GM23338 (cell line): ENCODE measurements around the gene AKT1S1. TPM values are rescaled to one million over a fixed set of nuclear protein-coding genes. Genes with fewer than 3 reads are reported as not detected.

Experiments
- ATAC-seq: fragments of 200-7000 bp; cut with Tn5 transposase; 3 replicates; pipeline ENCODE4 v1.9.1; 2020
- DNase-seq: peaks from one replicate; pipeline ENCODE4 v3.0.0-alpha.2; 2015; ENCODE audit warnings: low spot score
- H2AFZ ChIP-seq: fragments of 200-600 bp; sonication (generic); 2 replicates; pipeline ENCODE4 v1.8.0; 2016; ENCODE audit warnings: antibody characterized with exemption, mild to moderate bottlenecking, moderate library complexity
- H3F3A ChIP-seq: fragments of 200-600 bp; sonication (generic); replicated peaks from 2 replicates; pipeline ENCODE4 v1.8.0; 2017; ENCODE audit warnings: antibody characterized with exemption, mixed run types, low read depth
- H3K27ac ChIP-seq: fragments of 200-600 bp; sonication (generic); 2 replicates; pipeline ENCODE4 v1.6.1; 2016; ENCODE audit warnings: low read depth
- H3K27me3 ChIP-seq: fragments of 200-600 bp; sonication (generic); 2 replicates; pipeline ENCODE4 v1.8.0; 2016; ENCODE audit warnings: mild to moderate bottlenecking, mixed run types, moderate library complexity; ENCODE audit not compliant: insufficient read depth
- H3K36me3 ChIP-seq: fragments of 200-600 bp; sonication (generic); 2 replicates; pipeline ENCODE4 v1.8.0; 2016; ENCODE audit warnings: mild to moderate bottlenecking; ENCODE audit not compliant: insufficient read depth
- H3K4me1 ChIP-seq: fragments of 200-600 bp; sonication (generic); 2 replicates; pipeline ENCODE4 v1.8.0; 2016; ENCODE audit warnings: mild to moderate bottlenecking, moderate library complexity; ENCODE audit not compliant: insufficient read depth
- H3K4me2 ChIP-seq: fragments of 200-600 bp; sonication (generic); 2 replicates; pipeline ENCODE4 v1.7.1; 2017; ENCODE audit warnings: mixed run types
- H3K4me3 ChIP-seq: fragments of 200-600 bp; sonication (generic); 2 replicates; pipeline ENCODE4 v1.6.1; 2016; ENCODE audit warnings: mixed run types
- H3K79me2 ChIP-seq: fragments of 200-600 bp; sonication (generic); replicated peaks from 2 replicates; pipeline ENCODE4 v1.8.0; 2017; ENCODE audit warnings: mild to moderate bottlenecking; ENCODE audit not compliant: insufficient read depth
- H3K9me2 ChIP-seq: fragments of 200-600 bp; sonication (generic); 2 replicates; pipeline ENCODE4 v1.8.0; 2017; ENCODE audit not compliant: insufficient read depth
- H4K20me1 ChIP-seq: fragments of 200-600 bp; sonication (generic); replicated peaks from 2 replicates; pipeline ENCODE4 v1.8.0; 2017; ENCODE audit warnings: mild to moderate bottlenecking; ENCODE audit not compliant: insufficient read depth
- H3K27ac Mint-ChIP-seq: 2 replicates; pipeline ENCODE4 v1.8.0; 2020; ENCODE audit warnings: inconsistent platforms, mild to moderate bottlenecking, moderate library complexity, mixed read lengths
- H3K27me3 Mint-ChIP-seq: 3 replicates; pipeline ENCODE4 v1.8.0; 2022; ENCODE audit warnings: low read depth, mild to moderate bottlenecking, moderate library complexity, mixed read lengths, inconsistent platforms; ENCODE audit not compliant: insufficient read depth, poor library complexity
- H3K36me3 Mint-ChIP-seq: 3 replicates; pipeline ENCODE4 v1.8.0; 2021; ENCODE audit warnings: low read depth, mild to moderate bottlenecking, inconsistent platforms, moderate library complexity, mixed read lengths
- H3K4me1 Mint-ChIP-seq: 3 replicates; pipeline ENCODE4 v1.8.0; 2020; ENCODE audit warnings: mild to moderate bottlenecking, inconsistent platforms, mixed read lengths
- H3K4me3 Mint-ChIP-seq: 3 replicates; pipeline ENCODE4 v1.8.0; 2021; ENCODE audit warnings: moderate library complexity, mild to moderate bottlenecking, inconsistent platforms, mixed read lengths
- H3K9me3 Mint-ChIP-seq: 3 replicates; pipeline ENCODE4 v1.8.0; 2020; ENCODE audit warnings: moderate library complexity, mild to moderate bottlenecking, inconsistent platforms, mixed read lengths
- EZH2phosphoT487 ChIP-seq: fragments of 200-600 bp; sonication (generic); IDR thresholded peaks from one replicate; pipeline ENCODE4 v1.8.1; 2018; ENCODE audit warnings: antibody characterized with exemption; ENCODE audit not compliant: unreplicated experiment
- JUNB ChIP-seq: IDR thresholded peaks from one replicate; pipeline ENCODE4 v1.6.1; 2016; ENCODE audit warnings: antibody characterized with exemption; ENCODE audit not compliant: unreplicated experiment
- POLR2AphosphoS5 ChIP-seq: IDR thresholded peaks from 2 replicates; pipeline ENCODE4 v1.6.1; 2016; ENCODE audit warnings: antibody characterized with exemption, low read depth
- ZNF114 ChIP-seq: fragments of 250-450 bp; sonication (Bioruptor Pico); IDR thresholded peaks from 2 replicates; pipeline ENCODE4 v1.5.0; 2020; ENCODE audit warnings: mild to moderate bottlenecking, moderate library complexity
- ZNF331 ChIP-seq: fragments of 250-450 bp; sonication (Bioruptor Pico); IDR thresholded peaks from 2 replicates; pipeline ENCODE4 v1.5.0; 2020; ENCODE audit warnings: low read depth, mild to moderate bottlenecking, moderate library complexity
- ZNF462 ChIP-seq: fragments of 250-450 bp; sonication (Bioruptor Pico); IDR thresholded peaks from 2 replicates; pipeline ENCODE4 v1.5.0; 2020; ENCODE audit warnings: mild to moderate bottlenecking, moderate library complexity
- polyA plus RNA-seq: library from polyadenylated mRNA; unstranded; fragments of >200 nt; fragmentation: Nextera tagmentation; extraction: Ambion mirVana; gene quantifications from 2 replicates; pipeline ENCODE4 v1.2.1, GENCODE V29; 2016
- total RNA-seq: library from RNA; depleted of rRNA; stranded (reverse); fragments of >200 nt; shearing (Covaris generic); gene quantifications from 2 replicates; pipeline ENCODE4 v1.2.3, GENCODE V29; 2014
- TF ChIP-seq, protein P1 (sequence below): IDR thresholded peaks from one replicate; pipeline ENCODE4 v1.6.1; 2018; ENCODE audit warnings: antibody characterized with exemption; ENCODE audit not compliant: unreplicated experiment
- TF ChIP-seq, protein P2 (sequence below): IDR thresholded peaks from 2 replicates; pipeline ENCODE4 v1.6.1; 2016; ENCODE audit warnings: antibody characterized with exemption

The AKT1S1 gene
- total and polyA plus RNA-seq, 2 experiments from 2014 or later: 21.5 to 28.6 TPM

DNA sequence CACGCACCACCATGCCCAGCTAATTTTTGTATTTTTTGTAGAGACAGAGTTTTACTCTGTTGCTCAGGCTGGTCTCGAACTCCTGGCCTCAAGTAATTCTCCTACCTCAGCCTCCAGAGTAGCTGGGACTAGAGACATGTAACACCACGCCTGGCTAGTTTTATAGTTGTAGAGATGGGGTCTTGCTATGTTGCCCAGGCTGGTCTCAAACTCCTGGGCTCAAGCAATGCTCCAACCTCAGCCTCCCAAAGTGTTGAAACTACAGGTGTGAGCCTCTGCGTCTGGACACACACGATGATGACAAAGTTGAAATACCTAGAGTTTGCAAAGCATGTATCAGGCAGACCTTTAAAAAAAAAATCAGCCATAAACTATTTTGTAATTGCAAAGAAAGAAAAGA lies 30.7 kb downstream of the AKT1S1 start (continued):
- TF ChIP-seq, protein P1, sequence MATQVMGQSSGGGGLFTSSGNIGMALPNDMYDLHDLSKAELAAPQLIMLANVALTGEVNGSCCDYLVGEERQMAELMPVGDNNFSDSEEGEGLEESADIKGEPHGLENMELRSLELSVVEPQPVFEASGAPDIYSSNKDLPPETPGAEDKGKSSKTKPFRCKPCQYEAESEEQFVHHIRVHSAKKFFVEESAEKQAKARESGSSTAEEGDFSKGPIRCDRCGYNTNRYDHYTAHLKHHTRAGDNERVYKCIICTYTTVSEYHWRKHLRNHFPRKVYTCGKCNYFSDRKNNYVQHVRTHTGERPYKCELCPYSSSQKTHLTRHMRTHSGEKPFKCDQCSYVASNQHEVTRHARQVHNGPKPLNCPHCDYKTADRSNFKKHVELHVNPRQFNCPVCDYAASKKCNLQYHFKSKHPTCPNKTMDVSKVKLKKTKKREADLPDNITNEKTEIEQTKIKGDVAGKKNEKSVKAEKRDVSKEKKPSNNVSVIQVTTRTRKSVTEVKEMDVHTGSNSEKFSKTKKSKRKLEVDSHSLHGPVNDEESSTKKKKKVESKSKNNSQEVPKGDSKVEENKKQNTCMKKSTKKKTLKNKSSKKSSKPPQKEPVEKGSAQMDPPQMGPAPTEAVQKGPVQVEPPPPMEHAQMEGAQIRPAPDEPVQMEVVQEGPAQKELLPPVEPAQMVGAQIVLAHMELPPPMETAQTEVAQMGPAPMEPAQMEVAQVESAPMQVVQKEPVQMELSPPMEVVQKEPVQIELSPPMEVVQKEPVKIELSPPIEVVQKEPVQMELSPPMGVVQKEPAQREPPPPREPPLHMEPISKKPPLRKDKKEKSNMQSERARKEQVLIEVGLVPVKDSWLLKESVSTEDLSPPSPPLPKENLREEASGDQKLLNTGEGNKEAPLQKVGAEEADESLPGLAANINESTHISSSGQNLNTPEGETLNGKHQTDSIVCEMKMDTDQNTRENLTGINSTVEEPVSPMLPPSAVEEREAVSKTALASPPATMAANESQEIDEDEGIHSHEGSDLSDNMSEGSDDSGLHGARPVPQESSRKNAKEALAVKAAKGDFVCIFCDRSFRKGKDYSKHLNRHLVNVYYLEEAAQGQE: no peak
- TF ChIP-seq ZNF331 (CRISPR knock-in tag) (no peak), EZH2phosphoT487 (no peak), ZNF114 (no peak), POLR2AphosphoS5 (no peak)
- TF ChIP-seq, protein P2, sequence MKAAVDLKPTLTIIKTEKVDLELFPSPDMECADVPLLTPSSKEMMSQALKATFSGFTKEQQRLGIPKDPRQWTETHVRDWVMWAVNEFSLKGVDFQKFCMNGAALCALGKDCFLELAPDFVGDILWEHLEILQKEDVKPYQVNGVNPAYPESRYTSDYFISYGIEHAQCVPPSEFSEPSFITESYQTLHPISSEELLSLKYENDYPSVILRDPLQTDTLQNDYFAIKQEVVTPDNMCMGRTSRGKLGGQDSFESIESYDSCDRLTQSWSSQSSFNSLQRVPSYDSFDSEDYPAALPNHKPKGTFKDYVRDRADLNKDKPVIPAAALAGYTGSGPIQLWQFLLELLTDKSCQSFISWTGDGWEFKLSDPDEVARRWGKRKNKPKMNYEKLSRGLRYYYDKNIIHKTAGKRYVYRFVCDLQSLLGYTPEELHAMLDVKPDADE: no peak

DNA sequence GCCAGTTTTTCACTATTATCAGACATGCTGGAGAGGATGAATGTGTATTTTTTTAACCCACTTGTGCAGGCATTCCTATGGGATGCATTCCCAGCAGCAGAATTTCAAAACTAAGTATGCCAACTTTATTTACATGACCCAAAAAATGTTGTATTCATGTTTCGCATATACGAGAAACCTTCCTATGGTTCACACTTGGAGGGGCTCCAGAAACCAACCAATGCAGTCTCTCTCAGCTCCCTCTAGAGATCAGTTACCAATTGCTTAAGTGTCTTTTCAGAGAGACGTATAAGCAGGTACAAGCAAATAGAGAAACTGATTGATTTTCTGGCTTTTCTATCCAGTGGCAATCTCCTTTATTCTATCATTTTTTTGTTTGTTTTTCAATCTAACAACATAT lies 31.7 kb downstream of the AKT1S1 start:
- no peak overlapping the region for H2AFZ ChIP-seq
- no peak overlapping the region for H3K4me3 ChIP-seq
- no peaks in the 10 kb centered on the region for H3K27me3 ChIP-seq
- Mint-ChIP-seq H3K4me1 (peaks cover 13% of the 10 kb centered on the region), H3K36me3 (peaks cover 21% of the 10 kb centered on the region), H3K27me3 (peaks cover 11% of the 10 kb centered on the region), H3K27ac (no peak overlapping the region), H3K9me3 (peaks cover 10% of the 10 kb centered on the region; the same call in 2 of the 3 replicates), H3K4me3 (no peak overlapping the region)
- H3K4me1 ChIP-seq: peaks cover 5% of the 10 kb centered on the region; the same call in 1 of the 2 replicates
- peaks cover 20% of the 10 kb centered on the region for H4K20me1 ChIP-seq
- DNase-seq (no peak), ATAC-seq (no peak)
- H3K27ac ChIP-seq: no peak overlapping the region
- H3K36me3 ChIP-seq: no peaks in the 10 kb centered on the region
- no peak overlapping the region for H3K4me2 ChIP-seq
- H3F3A ChIP-seq: 0 out of 2 replicates have a peak, but pooled peaks cover 7% of the 10 kb centered on the region
- 0 out of 2 replicates have a peak, but pooled peaks cover 12% of the 10 kb centered on the region for H3K79me2 ChIP-seq
- 0 out of 2 replicates have a peak, but pooled peaks cover 3% of the 10 kb centered on the region for H3K9me2 ChIP-seq
- TF ChIP-seq JUNB (no peak), ZNF114 (no peak), EZH2phosphoT487 (no peak), ZNF462 (CRISPR knock-in tag) (no peak)
- TF ChIP-seq, protein P1: no peak
